Activated naive CD8-positive, alpha-beta T cell treated with anti-CD3 and anti-CD28 coated beads for 36 hours (primary cell): Measurements from ENCODE around the gene EGF. TPM values are rescaled to one million over a fixed set of nuclear protein-coding genes. Genes with fewer than 3 reads are reported as not detected.

Experiments
- DNase-seq: peaks from one replicate; pipeline ENCODE4 v3.0.0; 2021
- H3K27ac Mint-ChIP-seq: one replicate; pipeline ENCODE4 v1.8.0; 2022; ENCODE audit warnings: mild to moderate bottlenecking, moderate library complexity, mixed read lengths
- H3K27me3 Mint-ChIP-seq: one replicate; pipeline ENCODE4 v1.8.0; 2022; ENCODE audit warnings: mild to moderate bottlenecking, mixed read lengths
- H3K36me3 Mint-ChIP-seq: one replicate; pipeline ENCODE4 v1.8.0; 2021; ENCODE audit warnings: mild to moderate bottlenecking, mixed read lengths
- H3K4me1 Mint-ChIP-seq: one replicate; pipeline ENCODE4 v1.8.0; 2021; ENCODE audit warnings: mixed read lengths
- H3K4me3 Mint-ChIP-seq: one replicate; pipeline ENCODE4 v1.8.0; 2022; ENCODE audit warnings: mild to moderate bottlenecking, moderate library complexity, mixed read lengths
- H3K9me3 Mint-ChIP-seq: one replicate; pipeline ENCODE4 v1.8.0; 2022; ENCODE audit warnings: mixed read lengths
- total RNA-seq, 2 experiments: library from RNA; stranded (reverse); gene quantifications; one replicate each; pipeline ENCODE4 v1.2.3, GENCODE V29; 2021

The EGF gene
- total RNA-seq, 2 experiments from 2014 or later = not detected

DNA sequence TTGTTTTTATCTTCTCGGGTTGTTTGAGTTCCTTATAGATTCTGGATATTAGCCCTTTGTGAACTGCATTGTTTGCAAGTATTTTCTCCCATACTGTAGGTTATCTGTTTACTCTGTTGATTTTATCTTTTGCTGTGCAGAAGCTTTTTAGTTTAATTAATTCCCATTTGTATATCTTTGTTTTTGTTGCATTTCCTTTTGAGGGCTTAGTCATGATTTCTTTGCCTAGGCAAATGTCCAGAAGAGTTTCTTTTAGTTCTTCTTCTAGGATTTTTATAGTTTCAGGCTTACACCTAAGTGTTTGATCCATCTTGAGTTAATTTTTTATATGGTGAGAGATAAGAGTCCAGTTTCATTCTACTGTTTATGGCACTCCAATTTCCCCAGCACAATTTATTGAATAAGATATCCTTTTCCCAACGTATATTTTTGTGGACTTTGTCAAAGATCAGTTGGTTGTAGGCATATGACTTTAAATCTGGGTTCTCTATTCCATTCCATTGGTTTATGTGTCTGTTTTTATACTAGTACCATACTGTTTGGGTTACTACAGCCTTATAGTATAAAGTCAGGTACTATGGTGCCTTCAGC lies 54.3 kb downstream of the EGF start:
- H3K27me3 Mint-ChIP-seq = peaks cover 17% of the 10 kb centered on the region
- no peak overlapping the region for H3K27ac Mint-ChIP-seq
- no peaks in the 10 kb centered on the region for H3K36me3 Mint-ChIP-seq
- no peak overlapping the region for H3K4me3 Mint-ChIP-seq
- DNase-seq = no peak
- peaks cover 9% of the 10 kb centered on the region for H3K4me1 Mint-ChIP-seq
- no peaks in the 10 kb centered on the region for H3K9me3 Mint-ChIP-seq

DNA sequence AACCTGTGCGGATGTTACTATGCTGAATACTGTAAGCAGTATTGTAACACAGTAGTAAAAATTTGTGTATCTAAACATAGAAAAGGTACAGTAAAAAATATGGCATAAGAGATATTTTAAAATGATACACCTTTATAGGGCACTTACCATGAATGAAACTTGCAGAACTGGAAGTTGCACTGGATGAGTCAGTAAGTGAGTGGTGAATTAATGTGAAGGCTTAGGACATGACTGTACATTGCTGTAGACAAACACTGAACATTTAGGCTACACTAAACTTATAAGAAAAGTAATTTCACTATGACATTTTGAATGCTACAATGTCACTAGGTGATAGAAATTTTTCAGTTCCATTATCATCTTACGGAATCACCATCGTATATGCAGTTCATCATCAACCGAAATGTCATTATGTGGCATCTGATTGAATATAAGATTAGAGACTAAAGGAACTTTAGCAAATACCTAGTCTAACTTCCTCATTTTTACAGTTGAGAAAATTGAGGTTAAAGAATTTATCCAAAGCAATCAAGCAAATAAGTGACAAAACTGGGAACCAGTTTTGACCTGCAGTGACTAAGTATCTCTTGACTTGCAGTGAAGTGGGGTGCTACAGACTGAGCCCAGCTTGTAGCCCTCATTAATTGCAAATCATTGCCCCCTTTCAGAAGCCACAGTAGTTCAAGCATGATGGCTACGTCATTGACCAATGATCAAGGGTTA lies 55.3 kb downstream of the EGF start:
- H3K27me3 Mint-ChIP-seq = peaks cover 10% of the 10 kb centered on the region
- H3K4me1 Mint-ChIP-seq = peaks cover 9% of the 10 kb centered on the region
- H3K9me3 Mint-ChIP-seq = no peaks in the 10 kb centered on the region
- H3K36me3 Mint-ChIP-seq = no peaks in the 10 kb centered on the region
- no peak overlapping the region for H3K27ac Mint-ChIP-seq
- no peak for DNase-seq
- H3K4me3 Mint-ChIP-seq = no peak overlapping the region

DNA sequence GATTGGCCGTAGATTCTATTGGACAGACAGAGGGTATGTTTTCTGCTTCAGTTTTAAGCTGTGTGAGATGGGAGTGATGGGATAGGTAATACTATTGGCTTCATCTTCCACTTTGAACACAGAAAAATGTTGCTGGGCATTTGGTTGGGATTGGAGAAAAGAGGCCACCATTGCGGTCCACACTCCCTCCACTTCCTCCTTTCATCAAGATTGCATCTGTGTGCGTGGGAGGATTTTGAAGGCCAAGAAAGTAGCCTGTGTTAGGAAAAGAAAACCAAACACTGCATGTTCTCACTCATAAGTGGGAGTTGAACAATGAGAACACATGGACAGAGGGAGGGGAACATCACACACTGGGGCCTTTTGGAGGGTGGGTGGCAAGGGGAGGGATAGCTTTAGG lies 56.4 kb downstream of the EGF start:
- Mint-ChIP-seq H3K4me3 (no peak overlapping the region), H3K36me3 (no peaks in the 10 kb centered on the region), H3K27me3 (peaks cover 10% of the 10 kb centered on the region), H3K27ac (no peak overlapping the region), H3K4me1 (peaks cover 9% of the 10 kb centered on the region), H3K9me3 (no peaks in the 10 kb centered on the region)
- no peak for DNase-seq

DNA sequence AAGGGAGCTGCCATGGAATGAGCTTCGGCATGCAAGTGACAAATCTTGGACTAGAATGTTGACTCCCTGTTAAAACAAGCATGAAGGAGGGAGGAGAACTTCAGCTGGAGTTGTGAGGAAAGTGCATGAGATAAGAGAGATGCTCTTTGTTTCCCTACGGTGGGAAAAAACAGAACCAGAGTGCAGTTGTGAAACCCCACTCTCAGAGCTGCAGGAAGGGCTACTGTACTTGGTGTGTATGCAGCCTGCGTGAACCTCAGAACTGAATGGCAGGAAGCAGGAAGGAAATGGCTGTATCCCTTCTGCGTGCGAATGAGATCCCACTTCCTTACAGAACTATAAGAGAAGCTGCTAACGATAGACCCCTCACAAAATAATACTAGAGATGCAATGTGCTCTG lies 57.2 kb downstream of the EGF start:
- no peaks in the 10 kb centered on the region for H3K9me3 Mint-ChIP-seq
- no peak for DNase-seq
- peaks cover 10% of the 10 kb centered on the region for H3K27me3 Mint-ChIP-seq
- peaks cover 9% of the 10 kb centered on the region for H3K4me1 Mint-ChIP-seq
- H3K27ac Mint-ChIP-seq = no peak overlapping the region
- H3K4me3 Mint-ChIP-seq = no peak overlapping the region
- H3K36me3 Mint-ChIP-seq = no peaks in the 10 kb centered on the region

DNA sequence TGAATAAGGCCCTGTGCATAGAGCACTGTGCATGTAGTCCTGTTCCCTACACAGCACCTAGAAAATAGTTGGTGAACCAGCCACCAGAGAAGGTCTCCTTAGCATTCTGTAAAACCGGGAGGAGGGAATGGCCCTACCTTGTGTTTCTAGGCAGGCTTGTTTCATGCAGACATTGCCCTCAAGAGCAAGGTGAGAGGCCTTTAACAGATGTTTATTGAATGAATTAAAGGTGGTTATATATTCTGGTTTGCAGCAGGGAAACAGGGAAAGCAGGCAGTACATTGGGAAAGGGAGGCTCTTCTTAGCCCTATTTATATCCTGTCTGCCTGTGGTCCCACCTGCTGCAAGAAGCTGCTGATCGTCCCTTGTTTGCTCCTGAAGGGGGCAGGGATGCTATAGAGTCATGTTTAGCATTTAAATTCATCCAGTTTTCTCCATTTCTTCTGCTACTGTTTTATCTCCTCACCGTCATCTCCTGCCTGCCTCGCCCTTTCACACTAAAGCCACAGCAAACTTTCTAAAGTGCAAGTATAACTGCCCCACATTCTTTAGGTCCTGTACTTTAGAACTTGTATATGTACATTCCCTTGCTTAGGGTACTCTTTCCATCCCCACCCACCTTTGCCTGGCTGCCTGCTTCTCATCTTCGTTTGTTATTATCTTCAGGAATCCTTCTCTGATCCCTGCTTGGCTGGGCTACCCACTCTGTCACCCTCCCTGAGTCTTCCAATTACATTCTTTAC lies 60.3 kb downstream of the EGF start:
- no peak for DNase-seq
- H3K4me1 Mint-ChIP-seq = peaks cover 9% of the 10 kb centered on the region
- no peak overlapping the region for H3K27ac Mint-ChIP-seq
- H3K4me3 Mint-ChIP-seq = no peak overlapping the region
- H3K27me3 Mint-ChIP-seq = peaks cover 6% of the 10 kb centered on the region
- no peaks in the 10 kb centered on the region for H3K36me3 Mint-ChIP-seq
- no peaks in the 10 kb centered on the region for H3K9me3 Mint-ChIP-seq

DNA sequence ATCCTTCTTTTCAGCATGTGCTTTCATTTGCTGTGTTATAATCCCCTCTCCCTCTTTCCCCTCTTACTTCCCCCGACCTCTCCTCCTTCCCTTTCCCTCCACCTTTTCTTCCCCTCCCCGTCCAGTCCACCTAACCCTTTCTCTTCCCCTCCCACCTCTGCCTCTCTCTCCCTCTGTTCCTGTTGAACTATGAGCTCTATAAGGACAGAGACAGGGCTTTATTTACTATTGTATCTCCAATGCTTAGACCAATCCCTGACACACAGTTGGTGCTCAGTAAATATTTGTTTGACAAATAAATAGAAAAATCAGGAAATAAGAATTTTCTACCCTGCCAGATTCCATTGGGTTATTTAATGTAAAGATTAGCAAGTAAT lies 60.8 kb downstream of the EGF start:
- no peak for DNase-seq
- Mint-ChIP-seq H3K36me3 (no peaks in the 10 kb centered on the region), H3K27me3 (peaks cover 9% of the 10 kb centered on the region), H3K4me1 (peaks cover 9% of the 10 kb centered on the region), H3K27ac (no peak overlapping the region), H3K9me3 (no peaks in the 10 kb centered on the region), H3K4me3 (no peak overlapping the region)

DNA sequence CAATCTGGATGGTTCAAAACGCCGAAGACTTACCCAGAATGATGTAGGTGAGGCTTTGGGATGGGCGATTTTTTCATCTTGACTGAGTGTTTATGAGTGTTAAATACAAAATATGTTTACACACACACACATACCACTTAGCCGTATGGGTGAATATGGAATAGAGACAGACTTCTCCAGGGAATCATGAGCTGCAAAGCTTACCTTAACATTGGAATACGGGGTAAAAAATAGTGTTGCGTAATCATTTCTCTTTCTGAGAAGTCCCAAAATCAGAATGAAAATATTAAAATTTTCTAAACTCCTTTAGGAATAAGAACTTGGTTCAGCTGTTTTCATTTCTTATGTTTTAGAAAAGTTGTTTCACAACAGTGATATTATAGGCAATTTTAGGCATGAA lies 63.5 kb downstream of the EGF start:
- no peak overlapping the region for H3K4me3 Mint-ChIP-seq
- H3K4me1 Mint-ChIP-seq = no peaks in the 10 kb centered on the region
- no peak overlapping the region for H3K27ac Mint-ChIP-seq
- no peak for DNase-seq
- no peaks in the 10 kb centered on the region for H3K36me3 Mint-ChIP-seq
- no peaks in the 10 kb centered on the region for H3K9me3 Mint-ChIP-seq
- H3K27me3 Mint-ChIP-seq = peaks cover 19% of the 10 kb centered on the region

DNA sequence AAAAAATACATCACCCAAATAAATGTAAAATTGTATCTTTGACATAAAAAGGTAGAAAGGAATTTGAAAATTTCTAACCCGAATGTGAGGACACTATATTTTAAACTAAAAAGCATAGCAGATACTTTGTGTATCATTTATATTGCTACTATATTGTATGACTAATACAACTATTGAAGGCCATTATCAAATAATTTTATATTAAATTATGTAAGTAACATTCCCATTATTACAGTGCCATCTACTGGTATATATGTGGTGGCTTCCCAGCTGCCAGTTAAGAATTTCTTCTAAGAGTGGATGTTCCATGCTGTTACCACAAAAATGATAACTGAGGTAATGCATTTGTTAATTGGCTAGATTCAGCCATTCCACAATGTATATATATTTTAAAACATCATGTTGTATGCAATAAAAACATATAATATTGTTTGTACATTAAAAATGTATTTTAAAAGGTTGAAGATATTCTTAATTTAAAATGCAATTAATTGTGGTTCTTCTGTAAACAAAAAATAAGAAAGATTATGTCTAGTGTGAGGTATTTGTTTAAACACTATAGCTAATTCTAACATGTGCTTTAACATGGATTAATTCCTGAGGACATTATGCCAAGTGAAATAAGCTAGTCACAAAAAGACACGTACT lies 65.3 kb downstream of the EGF start:
- H3K4me3 Mint-ChIP-seq = no peak overlapping the region
- no peaks in the 10 kb centered on the region for H3K4me1 Mint-ChIP-seq
- no peak for DNase-seq
- H3K27me3 Mint-ChIP-seq = peaks cover 19% of the 10 kb centered on the region
- H3K27ac Mint-ChIP-seq = no peak overlapping the region
- no peaks in the 10 kb centered on the region for H3K36me3 Mint-ChIP-seq
- H3K9me3 Mint-ChIP-seq = no peaks in the 10 kb centered on the region

DNA sequence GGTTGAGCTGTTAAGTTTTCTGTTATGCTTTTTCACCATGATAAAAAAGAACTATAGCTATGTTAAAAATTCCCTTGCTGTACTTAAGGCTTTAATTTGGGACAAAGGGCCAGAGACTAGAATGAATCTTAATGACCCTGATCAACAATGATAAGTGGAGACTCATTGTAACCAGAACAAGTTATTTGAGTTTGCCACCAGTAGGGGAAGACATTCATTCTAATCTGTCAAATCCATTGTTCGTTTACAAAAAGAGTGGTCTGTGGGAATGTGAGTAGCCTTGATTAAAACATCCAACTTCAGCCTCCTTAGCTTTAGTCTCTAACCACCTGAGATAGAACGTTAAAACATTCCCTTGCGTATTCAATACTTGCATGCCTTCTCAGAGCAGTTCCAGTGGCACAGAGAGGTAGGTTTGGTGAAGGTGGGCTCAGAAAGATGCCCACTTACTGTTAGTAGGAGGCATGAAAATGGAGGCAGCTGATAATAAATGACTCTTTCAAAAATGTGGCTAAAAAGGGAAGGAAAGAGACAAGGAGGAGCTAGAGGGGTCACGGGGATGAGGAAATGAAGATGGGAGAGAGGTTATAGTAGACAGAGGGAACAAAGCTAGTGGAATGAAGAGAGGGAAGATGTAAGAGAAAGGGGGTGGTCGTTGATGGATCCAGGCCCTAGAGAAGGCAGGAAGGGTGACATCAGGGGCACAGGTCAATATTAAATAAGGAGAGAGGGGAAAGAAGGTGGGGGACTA lies 66.2 kb downstream of the EGF start:
- Mint-ChIP-seq H3K27ac (no peak overlapping the region), H3K4me1 (no peaks in the 10 kb centered on the region), H3K9me3 (no peaks in the 10 kb centered on the region), H3K36me3 (no peaks in the 10 kb centered on the region), H3K4me3 (no peak overlapping the region), H3K27me3 (peaks cover 19% of the 10 kb centered on the region)
- DNase-seq = no peak

DNA sequence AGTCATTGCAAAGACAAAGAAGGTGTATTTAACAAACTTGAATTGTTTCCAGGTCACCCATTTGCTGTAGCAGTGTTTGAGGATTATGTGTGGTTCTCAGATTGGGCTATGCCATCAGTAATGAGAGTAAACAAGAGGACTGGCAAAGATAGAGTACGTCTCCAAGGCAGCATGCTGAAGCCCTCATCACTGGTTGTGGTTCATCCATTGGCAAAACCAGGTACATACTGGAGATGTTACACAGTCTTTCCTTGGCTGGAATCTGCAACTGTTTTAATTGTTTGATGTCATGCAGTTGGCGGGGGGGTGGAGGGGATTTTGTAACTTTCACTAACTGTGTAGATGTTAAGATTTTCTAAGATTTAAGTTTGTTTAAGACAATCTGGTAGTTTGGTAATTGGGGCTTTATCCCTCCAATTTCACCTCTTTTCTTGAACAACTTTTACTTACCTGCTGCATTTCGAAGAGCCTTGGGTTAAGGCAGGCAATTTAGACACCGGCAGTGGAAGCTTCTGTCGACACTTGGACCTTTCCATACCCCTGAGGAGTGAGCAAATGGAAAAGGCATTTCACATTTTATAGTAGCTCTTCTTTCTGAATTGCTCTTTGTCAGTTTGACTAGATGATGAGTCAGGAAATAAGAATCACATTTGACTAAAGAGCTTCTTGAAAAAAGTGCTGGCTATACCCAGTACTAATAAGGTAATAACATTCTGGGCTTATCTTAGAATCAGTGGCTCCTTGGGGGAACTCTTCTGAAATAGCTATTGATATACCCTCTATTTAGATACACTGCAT lies 67.4 kb downstream of the EGF start:
- DNase-seq = no peak

DNA sequence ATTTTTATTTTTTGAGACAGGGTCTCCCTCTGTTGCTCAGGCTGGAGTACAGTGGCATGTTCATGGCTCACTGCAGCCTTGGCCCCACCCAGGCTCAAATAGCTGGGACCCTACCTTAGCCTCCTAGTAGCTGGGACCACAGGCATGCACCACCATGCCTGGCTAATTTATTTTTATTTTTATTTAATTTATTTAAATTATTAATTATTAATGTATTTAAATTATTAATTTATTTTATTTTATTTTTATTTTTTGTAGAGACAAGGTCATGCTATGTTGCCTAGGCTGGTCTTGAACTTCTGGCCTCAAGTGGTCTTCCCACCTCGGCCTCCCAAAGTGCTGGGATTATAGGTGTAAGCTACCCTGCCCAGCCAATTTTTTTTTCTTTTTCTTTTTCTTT lies 69.3 kb downstream of the EGF start:
- H3K36me3 Mint-ChIP-seq = no peaks in the 10 kb centered on the region
- peaks cover 19% of the 10 kb centered on the region for H3K27me3 Mint-ChIP-seq
- no peaks in the 10 kb centered on the region for H3K9me3 Mint-ChIP-seq

More for the DNA sequence above, 67.4 kb downstream of the EGF start:
- Mint-ChIP-seq H3K4me3 (no peak overlapping the region), H3K4me1 (no peaks in the 10 kb centered on the region), H3K9me3 (no peaks in the 10 kb centered on the region), H3K27ac (no peak overlapping the region), H3K36me3 (no peaks in the 10 kb centered on the region), H3K27me3 (peaks cover 19% of the 10 kb centered on the region)

DNA sequence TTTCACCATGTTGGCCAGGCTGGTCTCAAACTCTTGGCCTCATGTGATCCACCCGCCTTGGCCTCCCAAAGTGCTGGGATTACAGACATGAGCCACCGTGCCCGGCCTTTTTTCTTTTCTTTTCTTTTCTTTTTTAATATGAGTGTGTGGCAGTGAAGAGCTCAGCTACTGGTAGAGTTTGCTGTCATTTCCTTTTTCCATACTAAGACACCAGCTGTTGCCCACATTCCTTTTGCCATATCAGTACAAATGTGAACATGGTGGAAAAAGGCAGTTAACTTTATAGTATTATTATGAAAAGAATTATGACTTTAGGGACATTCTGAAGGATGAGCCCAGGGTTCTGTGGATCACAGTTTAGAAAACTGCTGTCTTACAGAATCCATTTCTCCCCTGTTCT lies 69.8 kb downstream of the EGF start:
- Mint-ChIP-seq H3K4me1 (no peaks in the 10 kb centered on the region), H3K36me3 (no peaks in the 10 kb centered on the region), H3K27ac (no peak overlapping the region), H3K27me3 (peaks cover 24% of the 10 kb centered on the region), H3K9me3 (no peaks in the 10 kb centered on the region), H3K4me3 (no peak overlapping the region)
- DNase-seq = no peak

More for the DNA sequence above, 69.3 kb downstream of the EGF start:
- DNase-seq = no peak
- Mint-ChIP-seq H3K27ac (no peak overlapping the region), H3K4me3 (no peak overlapping the region), H3K4me1 (no peaks in the 10 kb centered on the region)

DNA sequence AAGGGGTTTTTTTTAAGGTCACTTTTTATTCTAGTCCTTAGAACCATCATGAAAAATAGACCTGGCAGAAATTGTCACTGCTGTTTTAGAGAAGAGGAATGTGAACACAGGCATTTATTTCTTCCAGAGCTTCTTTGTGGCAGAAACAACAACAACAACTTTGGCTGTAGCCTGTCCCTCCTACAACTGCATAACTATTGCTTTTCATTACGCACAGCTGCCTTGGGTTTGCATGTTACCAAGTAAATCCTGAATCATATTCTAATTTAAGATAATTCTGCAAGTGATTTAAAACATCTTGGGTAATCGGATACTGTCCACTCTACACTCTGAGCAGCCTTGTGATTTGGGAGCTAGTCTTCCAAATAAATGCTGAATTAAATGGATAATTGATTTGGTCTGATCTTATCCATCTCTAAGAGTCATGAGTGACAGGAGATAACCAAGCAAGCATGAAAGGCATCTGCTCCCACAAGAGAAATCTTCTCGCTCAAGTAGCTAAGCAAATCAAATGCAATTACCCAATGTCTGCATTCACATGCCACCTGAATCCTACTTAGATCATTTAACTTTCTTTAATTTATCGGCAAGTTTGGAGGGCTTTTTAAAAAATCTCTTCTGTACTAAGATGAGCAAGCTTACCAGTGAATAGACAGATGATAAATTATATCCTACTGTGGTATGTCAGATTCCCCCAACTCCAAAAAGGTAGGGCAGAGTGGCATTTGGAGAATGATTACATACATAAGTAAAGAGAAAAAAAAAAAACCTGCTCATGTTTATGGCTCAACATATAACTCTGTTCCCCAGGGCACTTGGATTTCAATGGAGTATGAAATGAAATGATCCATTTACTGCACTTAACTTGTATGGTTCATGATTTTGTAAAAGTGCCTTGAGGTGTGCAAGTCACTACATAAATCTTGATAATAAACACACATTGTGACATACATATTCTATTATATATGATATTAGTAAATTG lies 73.6 kb downstream of the EGF start:
- Mint-ChIP-seq H3K9me3 (no peaks in the 10 kb centered on the region), H3K4me1 (peaks cover 6% of the 10 kb centered on the region)

More for the DNA sequence above, 73.6 kb downstream of the EGF start:
- H3K27ac Mint-ChIP-seq = no peak overlapping the region
- peaks cover 13% of the 10 kb centered on the region for H3K27me3 Mint-ChIP-seq
- no peak overlapping the region for H3K4me3 Mint-ChIP-seq
- no peak for DNase-seq
- no peaks in the 10 kb centered on the region for H3K36me3 Mint-ChIP-seq
